Fibroblast of villous mesenchyme (primary cell): Measurements from ENCODE around the gene SLC48A1. TPM values are rescaled to one million over a fixed set of nuclear protein-coding genes. Genes with fewer than 3 reads are reported as not detected.

Experiments used
- DNase-seq: peaks from one replicate; pipeline ENCODE4 v3.0.0-alpha.2; 2010; ENCODE audit warnings: low read depth
- H3K4me3 ChIP-seq: 2 replicates; pipeline ENCODE4 v1.5.1; 2011; ENCODE audit warnings: low read depth, mild to moderate bottlenecking, low read length
- CTCF ChIP-seq: IDR thresholded peaks from 2 replicates; pipeline ENCODE4 v1.5.1; 2012; ENCODE audit warnings: low read depth, mild to moderate bottlenecking, low read length; ENCODE audit not compliant: insufficient read depth
- total RNA-seq: library from RNA; depleted of rRNA; stranded (reverse); fragments of >200 nt; gene quantifications from 2 replicates; pipeline ENCODE4 v1.2.3, GENCODE V29; 2012

The SLC48A1 gene
- 10.6 and 19.4 TPM in 2 replicates for total RNA-seq

DNA sequence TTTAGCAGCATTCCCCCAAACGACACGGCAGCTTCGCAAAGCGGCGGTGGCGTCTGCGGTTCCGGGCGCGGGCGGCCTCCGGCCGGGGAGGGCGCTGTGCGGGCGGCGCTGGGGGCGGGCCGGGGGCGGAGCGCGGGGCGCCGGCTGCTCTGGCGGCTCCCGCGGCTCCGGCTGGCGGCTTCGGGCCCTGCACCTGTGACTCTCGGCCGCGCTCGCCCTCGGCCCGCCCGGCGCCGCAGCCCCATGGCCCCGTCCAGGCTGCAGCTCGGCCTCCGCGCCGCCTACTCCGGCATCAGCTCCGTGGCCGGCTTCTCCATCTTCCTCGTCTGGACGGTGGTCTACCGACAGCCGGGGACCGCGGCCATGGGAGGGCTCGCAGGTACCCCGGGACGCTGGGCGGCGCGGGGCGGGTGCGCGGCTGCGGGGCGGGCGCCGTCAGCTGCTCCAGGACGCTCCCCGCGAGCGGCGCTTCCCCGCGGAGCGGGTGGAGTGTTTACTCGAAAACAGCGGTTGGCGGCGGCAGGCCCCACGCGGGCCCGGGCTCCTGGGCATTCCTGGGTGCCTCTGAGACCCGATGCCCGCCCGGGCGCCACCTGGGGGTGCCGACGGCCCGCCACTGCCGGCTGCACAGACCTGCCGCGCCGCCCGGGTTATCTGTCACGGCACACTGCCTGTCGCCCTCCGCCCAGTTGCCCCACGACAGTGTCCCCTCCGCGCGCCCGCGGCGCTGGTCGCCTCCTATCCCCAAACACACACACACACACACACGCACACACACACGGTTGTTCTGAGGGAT, at the start of gene SLC48A1:
SLC48A1 (plus strand) TSS at position 177 of the 796 bp plus-strand sequence; CDS start at position 244, 67 bp downstream.
- peak within 1 kb of the TSS; percentile 64 for H3K4me3 ChIP-seq
- TF ChIP-seq CTCF = peak; percentile 21
- DNase-seq = peak; percentile 55

GRCh38 chr12:47725091-47725772, 47.8 kb upstream of the SLC48A1 start, which contains the start of gene ENDOU:
TSS of gene ENDOU (minus strand) at chr12:47725490. CDS start at chr12:47725413, 77 bp downstream.
- TF ChIP-seq CTCF = no peak

DNA sequence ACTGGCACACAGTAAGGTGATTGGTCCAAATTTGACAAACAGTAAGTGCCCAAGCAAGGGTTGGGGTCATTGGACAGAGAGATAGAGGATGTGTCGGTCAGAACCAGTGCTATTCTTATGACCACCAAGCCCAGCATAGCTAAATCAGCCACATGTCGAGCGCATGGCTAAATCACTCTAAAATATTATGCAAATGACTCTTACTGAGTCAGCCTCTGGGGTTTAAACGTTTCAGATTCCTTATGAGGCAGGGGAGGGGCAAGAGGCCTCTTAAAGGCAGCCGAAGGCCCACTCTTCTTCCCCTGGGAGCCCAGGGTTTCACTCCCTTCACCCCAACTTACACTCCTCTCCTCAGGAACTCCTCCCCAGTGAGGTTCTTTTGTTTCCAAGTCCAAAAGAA, 47.1 kb upstream of the SLC48A1 start:
- TF ChIP-seq CTCF = no peak
- H3K4me3 ChIP-seq = no peak overlapping the region
- peak; percentile 77 for DNase-seq

More at GRCh38 chr12:47725091-47725772, 47.8 kb upstream of the SLC48A1 start, which contains the start of gene ENDOU:
- DNase-seq = no peak
- no peak within 1 kb of the TSS for H3K4me3 ChIP-seq

DNA sequence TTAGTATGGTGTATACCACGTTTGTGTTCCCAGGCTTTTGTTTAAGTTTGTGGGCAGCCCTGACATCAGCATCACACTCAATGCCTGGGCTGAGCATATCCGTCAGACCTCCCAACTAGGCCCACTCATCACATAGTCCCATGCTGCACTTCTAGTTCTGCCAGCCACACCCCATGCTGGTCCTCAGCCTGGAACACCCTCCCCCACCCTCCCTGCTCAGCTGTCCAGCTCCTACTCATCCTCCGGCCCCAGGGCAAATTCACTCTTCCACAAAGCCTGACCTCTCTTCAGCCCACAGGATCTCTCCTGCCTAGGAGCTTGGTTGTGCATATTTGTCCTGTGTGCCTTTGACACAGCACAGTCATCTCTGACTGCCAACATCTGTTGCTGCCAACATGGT, 43.8 kb upstream of the SLC48A1 start:
- peak; percentile 40 for DNase-seq
- no peak for TF ChIP-seq CTCF
- H3K4me3 ChIP-seq = no peak overlapping the region

DNA sequence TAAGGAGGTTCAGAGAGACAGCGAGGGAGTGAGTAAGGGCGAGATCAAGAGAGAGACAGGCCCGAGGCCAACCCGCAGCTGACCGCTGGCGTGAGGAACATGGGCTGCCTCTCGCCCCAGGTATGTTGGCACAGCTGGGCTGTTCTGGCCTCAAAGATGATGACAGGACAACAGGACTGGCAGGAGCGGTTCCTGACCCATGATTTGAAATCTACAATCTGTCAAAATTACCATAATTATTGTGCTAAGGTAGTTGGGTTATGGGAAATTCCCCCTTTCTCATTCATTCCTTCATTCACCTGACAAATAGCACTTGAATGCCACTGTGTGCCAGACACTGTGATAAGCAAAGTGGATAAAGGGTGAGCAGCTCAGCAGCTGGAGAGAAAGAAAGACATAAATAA, 42.7 kb upstream of the SLC48A1 start:
- H3K4me3 ChIP-seq = no peak overlapping the region
- no peak for DNase-seq
- no peak for TF ChIP-seq CTCF

DNA sequence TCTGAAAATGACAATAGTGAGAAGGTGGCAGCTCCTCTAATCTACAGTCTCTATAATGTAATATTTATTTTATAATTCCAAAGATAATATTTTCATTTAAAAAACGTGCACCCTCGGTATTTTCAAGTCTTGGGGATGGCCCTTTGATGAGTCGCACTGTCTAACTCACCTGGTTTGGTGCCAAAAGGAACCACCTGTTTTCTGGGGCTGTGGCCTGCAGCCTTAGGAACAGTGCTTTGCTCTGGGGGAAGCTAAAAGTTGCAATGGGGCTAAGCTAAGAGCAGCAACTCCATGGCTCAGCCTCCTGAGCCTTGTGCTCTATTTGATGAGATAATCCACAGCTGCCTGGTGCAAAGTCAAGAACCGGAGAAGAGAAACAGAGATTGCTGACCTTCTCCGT, 41.3 kb upstream of the SLC48A1 start:
- no peak for TF ChIP-seq CTCF
- no peak for DNase-seq
- no peak overlapping the region for H3K4me3 ChIP-seq
